Erythroblast (primary cell): ENCODE measurements around the gene PPIP5K2.

ENCODE experiments used
- GATA1 ChIP-seq: IDR thresholded peaks from 2 replicates; pipeline ENCODE4 v1.6.1; 2011; ENCODE audit warnings: low read depth, mild to moderate bottlenecking, control low read depth, low read length, moderate library complexity
- POLR2A ChIP-seq: IDR thresholded peaks from 2 replicates; pipeline ENCODE4 v1.6.1; 2011; ENCODE audit warnings: mild to moderate bottlenecking, low read length

DNA sequence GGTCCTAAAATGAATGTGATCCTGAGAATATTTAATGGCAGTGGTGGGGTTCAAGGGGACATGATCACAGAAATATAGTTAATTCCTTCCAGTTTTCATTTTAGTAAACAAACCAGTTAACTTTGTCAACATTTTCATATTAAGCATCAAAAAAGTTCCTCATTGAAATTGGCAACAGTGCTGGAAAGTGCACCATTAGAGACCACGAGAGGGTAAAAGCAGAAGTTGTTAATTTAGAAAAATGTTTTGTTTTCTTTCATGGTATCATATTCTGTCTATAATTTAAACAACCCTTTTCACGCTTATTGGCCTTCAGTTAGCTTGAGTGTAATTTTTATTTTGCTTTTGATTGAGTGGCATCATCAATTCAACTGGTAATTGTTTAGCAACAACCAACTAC, 12.0 kb upstream of the PPIP5K2 start:
- TF ChIP-seq POLR2A (no peak), GATA1 (no peak)
